Peyer's patch (tissue), 4 donors: Measurements from ENCODE around the gene WDFY4. TPM values are rescaled to one million over a fixed set of nuclear protein-coding genes. Genes with fewer than 3 reads are reported as not detected.

ENCODE experiments used
- DNase-seq, 3 donors: peaks; one replicate each; pipeline ENCODE4 v3.0.0-alpha.2; 2017 to 2019
- H3K27ac ChIP-seq, 4 donors: fragments of 200-600 bp; sonication (generic); one replicate each; pipeline ENCODE4 v1.5.1; 2016 to 2019
- H3K27me3 ChIP-seq, 2 donors: fragments of 200-600 bp; sonication (generic); one replicate each; pipeline ENCODE4 v1.5.1; 2019
- H3K36me3 ChIP-seq, 3 donors: fragments of 200-600 bp; sonication (generic); one replicate each; pipeline ENCODE4 v1.5.1; 2016 to 2019
- H3K4me1 ChIP-seq, 4 donors: fragments of 200-600 bp; sonication (generic); one replicate each; pipeline ENCODE4 v1.5.1; 2016 to 2019
- H3K4me3 ChIP-seq, 4 donors: fragments of 200-600 bp; sonication (generic); 1 replicate in 3 of 4; 2 replicates in 1 of 4; pipeline ENCODE4 v1.5.1; 2016 to 2019; ENCODE audit warnings: mild to moderate bottlenecking in 1 of 4
- H3K9me3 ChIP-seq, 4 donors: fragments of 200-600 bp; sonication (generic); one replicate each; pipeline ENCODE4 v1.5.1; 2016 to 2019; ENCODE audit warnings: mild to moderate bottlenecking in 1 of 4
- CTCF ChIP-seq, 6 experiments: fragments of 450-650 bp in 4 of 6; fragments of 200-600 bp in 2 of 6; sonication (generic) in 1 of 6; IDR thresholded peaks; one replicate each; pipeline ENCODE4 v1.5.1; 2017 to 2019; ENCODE audit warnings: antibody characterized with exemption in 6 of 6, mild to moderate bottlenecking in 3 of 6, moderate library complexity in 1 of 6
- POLR2A ChIP-seq, 2 donors: fragments of 450-650 bp; IDR thresholded peaks; one replicate each; pipeline ENCODE4 v1.5.1; 2017; ENCODE audit warnings: antibody characterized with exemption in 2 of 2, mild to moderate bottlenecking in 2 of 2, moderate library complexity in 2 of 2
- total RNA-seq, 4 donors: library from RNA; depleted of rRNA; stranded (reverse); fragments of >200 nt; gene quantifications; one replicate each; pipeline ENCODE4 v1.1.0, GENCODE V29; 2016

Gene WDFY4
- total RNA-seq, 4 donors from 2014 or later: 0.53 to 102 (median 4.6) TPM

GRCh38 chr10:48731141-48731540 is 46.5 kb downstream of the WDFY4 start:
- Histone ChIP-seq H3K27ac (no peak overlapping the region), H3K4me3 (no peak overlapping the region), H3K9me3 (no peaks in the 10 kb centered on the region), H3K4me1 (no peaks in the 10 kb centered on the region), H3K27me3 (no peaks in the 10 kb centered on the region), H3K36me3 (no peaks in the 10 kb centered on the region)
- TF ChIP-seq CTCF (IDR thresholded peaks at IDR 0.05) (no peak), POLR2A (IDR thresholded peaks at IDR 0.05) (no peak)
- no peak for DNase-seq

- no peak overlapping the region for H3K27ac ChIP-seq
- H3K27me3 ChIP-seq: no peaks in the 10 kb centered on the region
- no peak for DNase-seq
- H3K36me3 ChIP-seq: no peaks in the 10 kb centered on the region
- TF ChIP-seq POLR2A (IDR thresholded peaks at IDR 0.05): no peak
- no peak for TF ChIP-seq CTCF (IDR thresholded peaks at IDR 0.05)
- H3K4me3 ChIP-seq: no peak overlapping the region
- H3K9me3 ChIP-seq: no peaks in the 10 kb centered on the region
- H3K4me1 ChIP-seq: no peaks in the 10 kb centered on the region
Measured at GRCh38 chr10:48731654-48732053, 47.0 kb downstream of the WDFY4 start.

- H3K4me1 ChIP-seq: no peaks in the 10 kb centered on the region
- TF ChIP-seq CTCF (IDR thresholded peaks at IDR 0.05): no peak
- TF ChIP-seq POLR2A (IDR thresholded peaks at IDR 0.05): no peak
- H3K4me3 ChIP-seq: no peak overlapping the region
- DNase-seq: no peak
- H3K36me3 ChIP-seq: no peaks in the 10 kb centered on the region
- no peak overlapping the region for H3K27ac ChIP-seq
- H3K9me3 ChIP-seq: no peaks in the 10 kb centered on the region
- no peaks in the 10 kb centered on the region for H3K27me3 ChIP-seq
Measured at GRCh38 chr10:48733329-48733728, 48.7 kb downstream of the WDFY4 start.

GRCh38 chr10:48735836-48736390 is 51.2 kb downstream of the WDFY4 start:
- no peak overlapping the region for H3K4me3 ChIP-seq
- no peak for DNase-seq
- no peaks in the 10 kb centered on the region for H3K27me3 ChIP-seq
- H3K36me3 ChIP-seq: no peaks in the 10 kb centered on the region
- H3K4me1 ChIP-seq: no peaks in the 10 kb centered on the region
- H3K9me3 ChIP-seq: no peaks in the 10 kb centered on the region
- H3K27ac ChIP-seq: no peak overlapping the region
- TF ChIP-seq CTCF (IDR thresholded peaks at IDR 0.05) (no peak), POLR2A (IDR thresholded peaks at IDR 0.05) (no peak)

GRCh38 chr10:48736596-48736995 is 51.9 kb downstream of the WDFY4 start:
- TF ChIP-seq POLR2A (IDR thresholded peaks at IDR 0.05): no peak
- TF ChIP-seq CTCF (IDR thresholded peaks at IDR 0.05): no peak
- Histone ChIP-seq H3K27me3 (no peaks in the 10 kb centered on the region), H3K4me3 (no peak overlapping the region), H3K9me3 (no peaks in the 10 kb centered on the region), H3K36me3 (no peaks in the 10 kb centered on the region), H3K4me1 (no peaks in the 10 kb centered on the region), H3K27ac (no peak overlapping the region)
- DNase-seq: no peak

GRCh38 chr10:48737886-48738285 is 53.2 kb downstream of the WDFY4 start:
- no peaks in the 10 kb centered on the region for H3K27me3 ChIP-seq
- H3K4me1 ChIP-seq: no peaks in the 10 kb centered on the region
- DNase-seq: no peak
- H3K27ac ChIP-seq: no peak overlapping the region
- TF ChIP-seq POLR2A (IDR thresholded peaks at IDR 0.05) (no peak), CTCF (IDR thresholded peaks at IDR 0.05) (no peak)
- H3K9me3 ChIP-seq: no peaks in the 10 kb centered on the region
- no peak overlapping the region for H3K4me3 ChIP-seq
- no peaks in the 10 kb centered on the region for H3K36me3 ChIP-seq
